Body of pancreas (tissue), 4 donors: Measurements from ENCODE around the gene KRT16.
"Not testable (repeated sequence)": the region's sequence is repeated elsewhere in the genome, so short reads cannot be mapped to it uniquely, and the experiment has no call there.

ENCODE experiments used
- CTCF ChIP-seq, 7 experiments: fragments of 450-650 bp in 4 of 7; fragments of 200-600 bp in 3 of 7; sonication (generic) in 3 of 7; IDR thresholded peaks; one replicate each; pipeline ENCODE4 v1.5.1; 2016 to 2019; ENCODE audit warnings: antibody characterized with exemption in 7 of 7
- POLR2A ChIP-seq, 3 donors: fragments of 450-650 bp; IDR thresholded peaks; one replicate each; pipeline ENCODE4 v1.6.1; 2016; ENCODE audit warnings: antibody characterized with exemption in 3 of 3, mild to moderate bottlenecking in 2 of 3

GRCh38 chr17:41621435-41621817 is 8.9 kb upstream of the KRT16 start:
- not testable (repeated sequence) for TF ChIP-seq CTCF, POLR2A (IDR thresholded peaks at IDR 0.05)
